ENCODE data around the gene RAB11FIP4.

- TF ChIP-seq CTCF (conservative IDR thresholded peaks at IDR 0.05 in 1 of 2, IDR thresholded peaks at IDR 0.05 in 1 of 2; ENCODE audit: low read depth in 1 of 2, low read length in 2 of 2): no peak
- TF ChIP-seq EZH2 (IDR thresholded peaks at IDR 0.05; ENCODE audit: low read length, missing control alignments): no peak
Measured at GRCh38 chr17:31583772-31584356, 192.4 kb downstream of the RAB11FIP4 start.
